Measurements from ENCODE around the gene ABHD15.

The ABHD15 gene

GRCh38 chr17:29514792-29515191 lies 52.0 kb downstream of the ABHD15 start:
- no peak for DNase-seq

GRCh38 chr17:29510953-29511352 lies 55.9 kb downstream of the ABHD15 start:
- DNase-seq: no peak

Data from stimulated activated CD4-positive, alpha-beta T cell treated with anti-CD3 and anti-CD28 coated beads, Interleukin-1b, Interleukin-23, amount 100 ng/mL, for 48 hours (primary cell).